WTC11 (cell line): ENCODE results near the gene PAQR8. TPM values are rescaled to one million over a fixed set of nuclear protein-coding genes. Genes with fewer than 3 reads are reported as not detected.

Experiments
- ATAC-seq: fragments of 200-7000 bp; cut with Tn5 transposase; 2 replicates; pipeline ENCODE4 v1.10.0; 2021; ENCODE audit warnings: mild to moderate bottlenecking, moderate library complexity
- CTCF ChIA-PET: fragments of 300-600 bp; sonication (Branson Sonifier 250); formaldehyde crosslinking; loops from one replicate; lab custom pipeline; 2021; ENCODE audit warnings: antibody characterized with exemption; lab: Charles Lee
- POLR2A ChIA-PET: fragments of 350-600 bp; sonication (Branson Sonifier 250); formaldehyde crosslinking; loops from one replicate; lab custom pipeline; 2021; ENCODE audit warnings: antibody characterized with exemption; lab: Charles Lee
- DNase-seq: peaks from one replicate; pipeline ENCODE4 v3.0.0; 2021; ENCODE audit warnings: low spot score
- H3K27ac Mint-ChIP-seq: 2 replicates; pipeline ENCODE4 v1.8.0; 2021; ENCODE audit warnings: mixed read lengths
- H3K27me3 Mint-ChIP-seq: 2 replicates; pipeline ENCODE4 v1.8.0; 2021; ENCODE audit warnings: low read depth, mild to moderate bottlenecking, moderate library complexity, mixed read lengths
- H3K36me3 Mint-ChIP-seq: 2 replicates; pipeline ENCODE4 v1.8.0; 2021; ENCODE audit warnings: mixed read lengths
- H3K4me1 Mint-ChIP-seq: 2 replicates; pipeline ENCODE4 v1.8.0; 2022; ENCODE audit warnings: mixed read lengths
- H3K4me3 Mint-ChIP-seq: 2 replicates; pipeline ENCODE4 v1.8.0; 2021; ENCODE audit warnings: mild to moderate bottlenecking, moderate library complexity, mixed read lengths
- H3K9me3 Mint-ChIP-seq: 2 replicates; pipeline ENCODE4 v1.8.0; 2021; ENCODE audit warnings: mixed read lengths
- AFF4 ChIP-seq: sonication (generic); formaldehyde crosslinking; IDR thresholded peaks from 2 replicates; pipeline ENCODE4 v1.8.1; 2023; ENCODE audit warnings: mild to moderate bottlenecking, missing genetic modification reagents, borderline replicate concordance
- ARID4B ChIP-seq: sonication (generic); formaldehyde crosslinking; IDR thresholded peaks from 2 replicates; pipeline ENCODE4 v1.8.0; 2023; ENCODE audit warnings: missing genetic modification reagents, mild to moderate bottlenecking, borderline replicate concordance
- CBFB ChIP-seq: sonication (generic); formaldehyde crosslinking; IDR thresholded peaks from 2 replicates; pipeline ENCODE4 v1.8.1; 2022; ENCODE audit warnings: mild to moderate bottlenecking, low read depth, missing genetic modification reagents
- FOXJ3 ChIP-seq: sonication (generic); formaldehyde crosslinking; IDR thresholded peaks from 2 replicates; pipeline ENCODE4 v1.9.0; 2021; ENCODE audit warnings: missing genetic modification reagents, mild to moderate bottlenecking, borderline replicate concordance
- HMGXB4 ChIP-seq: sonication (generic); formaldehyde crosslinking; IDR thresholded peaks from 2 replicates; pipeline ENCODE4 v1.8.1; 2023; ENCODE audit warnings: mild to moderate bottlenecking, moderate library complexity, missing genetic modification reagents
- SMAD3 ChIP-seq: sonication (generic); formaldehyde crosslinking; IDR thresholded peaks from 2 replicates; pipeline ENCODE4 v1.8.0; 2022; ENCODE audit warnings: missing genetic modification reagents, mild to moderate bottlenecking, borderline replicate concordance
- STAT6 ChIP-seq: sonication (generic); formaldehyde crosslinking; conservative IDR thresholded peaks from 2 replicates; pipeline ENCODE4 v1.8.1; 2023; ENCODE audit warnings: mild to moderate bottlenecking, low read depth, missing genetic modification reagents, moderate library complexity
- ZNF416 ChIP-seq: fragments of 250-450 bp; sonication (Bioruptor Pico); IDR thresholded peaks from 2 replicates; pipeline ENCODE4 v1.9.0; 2021; ENCODE audit warnings: mild to moderate bottlenecking, inconsistent platforms
- ZNF425 ChIP-seq: fragments of 250-450 bp; sonication (Bioruptor Pico); conservative IDR thresholded peaks from 2 replicates; pipeline ENCODE4 v1.9.0; 2021; ENCODE audit warnings: mild to moderate bottlenecking
- total RNA-seq: library from RNA; stranded (reverse); gene quantifications from 3 replicates; pipeline ENCODE4 v1.2.3, GENCODE V29; 2021

Gene PAQR8
- total RNA-seq, 1 experiment from 2014 or later = 11.1 TPM

GRCh38 chr6:52317841-52318581 lies 43.9 kb upstream of the PAQR8 start:
- Mint-ChIP-seq H3K27ac (no peak overlapping the region), H3K9me3 (no peaks in the 10 kb centered on the region), H3K36me3 (no peaks in the 10 kb centered on the region), H3K4me3 (no peak overlapping the region), H3K27me3 (no peaks in the 10 kb centered on the region), H3K4me1 (no peaks in the 10 kb centered on the region)
- ChIA-PET CTCF (no interaction called here), POLR2A (no interaction called here)
- no peak for TF ChIP-seq ARID4B (CRISPR knock-in tag)
- DNase-seq = no peak
- ATAC-seq = no peak

- DNase-seq = no peak
- no peaks in the 10 kb centered on the region; the same call in 1 of the 2 replicates for H3K27me3 Mint-ChIP-seq
- H3K36me3 Mint-ChIP-seq = no peaks in the 10 kb centered on the region
- POLR2A ChIA-PET = no interaction called here
- no peaks in the 10 kb centered on the region for H3K9me3 Mint-ChIP-seq
- no peak overlapping the region for H3K4me3 Mint-ChIP-seq
- no peak overlapping the region for H3K27ac Mint-ChIP-seq
- TF ChIP-seq ZNF425 (CRISPR knock-in tag) (no peak), FOXJ3 (no peak), HMGXB4 (no peak), SMAD3 (CRISPR knock-in tag) (no peak), CBFB (CRISPR knock-in tag) (no peak), STAT6 (CRISPR knock-in tag) (no peak), ZNF416 (CRISPR knock-in tag) (no peak), AFF4 (CRISPR knock-in tag) (no peak)
- no peak for ATAC-seq
- CTCF ChIA-PET = no interaction called here
- peaks cover 38% of the 10 kb centered on the region for H3K4me1 Mint-ChIP-seq
These were observed 37.8 kb upstream of the PAQR8 start for GRCh38 chr6:52324189-52324588.
